Renal cortical epithelial cell (primary cell): ENCODE measurements around the gene CTU2. TPM values are rescaled to one million over a fixed set of nuclear protein-coding genes. Genes with fewer than 3 reads are reported as not detected.

Source experiments
- DNase-seq: peaks from one replicate; pipeline ENCODE4 v3.0.0-alpha.2; 2011; ENCODE audit warnings: low read depth
- total RNA-seq: library from RNA; depleted of rRNA; stranded (reverse); fragments of >200 nt; gene quantifications from 2 replicates; pipeline ENCODE4 v1.2.3, GENCODE V29; 2014

The CTU2 gene
- total RNA-seq, 1 donor from 2014 or later = 5.6 TPM

- no peak for DNase-seq
Measured at GRCh38 chr16:88730632-88731607, 24.6 kb downstream of the CTU2 start.

- DNase-seq = no peak
Measured at GRCh38 chr16:88731699-88732098, 25.4 kb downstream of the CTU2 start.

GRCh38 chr16:88732172-88732960 is 26.1 kb downstream of the CTU2 start:
- DNase-seq = no peak

- DNase-seq = no peak
Measured at GRCh38 chr16:88732961-88733294, 26.6 kb downstream of the CTU2 start.

- DNase-seq = no peak
Measured at GRCh38 chr16:88733630-88734360, 27.5 kb downstream of the CTU2 start.

- no peak for DNase-seq
Measured at GRCh38 chr16:88734361-88734728, 28.0 kb downstream of the CTU2 start.

GRCh38 chr16:88735121-88735520 is 28.8 kb downstream of the CTU2 start:
- DNase-seq = no peak

- DNase-seq = no peak
Measured at GRCh38 chr16:88735616-88736015, 29.3 kb downstream of the CTU2 start.

- no peak for DNase-seq
Measured at GRCh38 chr16:88736088-88736487, 29.8 kb downstream of the CTU2 start.

GRCh38 chr16:88736496-88736895 is 30.2 kb downstream of the CTU2 start:
- no peak for DNase-seq

GRCh38 chr16:88737298-88738150 is 31.2 kb downstream of the CTU2 start:
- peak; percentile 42 for DNase-seq

GRCh38 chr16:88738151-88739084 is 32.1 kb downstream of the CTU2 start:
- DNase-seq = no peak

GRCh38 chr16:88739139-88739976 is 33.1 kb downstream of the CTU2 start:
- DNase-seq = no peak

GRCh38 chr16:88739977-88740726 is 33.8 kb downstream of the CTU2 start:
- DNase-seq = no peak

GRCh38 chr16:88740727-88741055 is 34.4 kb downstream of the CTU2 start:
- no peak for DNase-seq

- no peak for DNase-seq
Measured at GRCh38 chr16:88741368-88741767, 35.1 kb downstream of the CTU2 start.

GRCh38 chr16:88742896-88743605 is 36.7 kb downstream of the CTU2 start:
- no peak for DNase-seq
